ENCODE measurements around the gene SPP2.

SPP2 gene

DNA sequence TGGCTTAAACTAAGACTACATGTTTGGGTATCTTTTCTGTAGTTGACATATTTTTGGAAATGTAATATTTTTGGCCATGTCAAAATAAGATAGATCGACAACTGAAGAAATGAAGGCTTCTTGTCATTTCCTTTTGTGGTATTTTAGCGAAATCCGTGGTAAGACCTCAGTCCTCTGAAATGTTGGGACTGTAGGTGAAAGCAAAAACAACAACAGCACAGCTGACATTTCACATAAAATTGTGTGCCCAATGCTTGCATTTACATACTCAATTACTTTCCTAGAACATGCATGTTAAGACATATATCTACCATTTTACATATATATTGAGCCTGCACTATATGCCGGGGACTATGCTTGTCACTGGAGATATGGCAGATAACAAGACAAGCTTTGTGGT is 50.2 kb downstream of the SPP2 start:
- Histone ChIP-seq H3K27me3 (ENCODE audit: control insufficient read depth, insufficient read depth, low read length) (no peaks in the 10 kb centered on the region), H3K36me3 (ENCODE audit: control insufficient read depth, insufficient read depth, low read length) (no peaks in the 10 kb centered on the region), H3K9me3 (ENCODE audit: control insufficient read depth, insufficient read depth, low read length) (no peaks in the 10 kb centered on the region), H3K4me3 (ENCODE audit: low read depth, low read length) (no peak overlapping the region), H3K4me1 (ENCODE audit: control insufficient read depth, insufficient read depth, low read length) (no peaks in the 10 kb centered on the region), H3K9ac (ENCODE audit: low read depth, low read length) (no peak overlapping the region)

DNA sequence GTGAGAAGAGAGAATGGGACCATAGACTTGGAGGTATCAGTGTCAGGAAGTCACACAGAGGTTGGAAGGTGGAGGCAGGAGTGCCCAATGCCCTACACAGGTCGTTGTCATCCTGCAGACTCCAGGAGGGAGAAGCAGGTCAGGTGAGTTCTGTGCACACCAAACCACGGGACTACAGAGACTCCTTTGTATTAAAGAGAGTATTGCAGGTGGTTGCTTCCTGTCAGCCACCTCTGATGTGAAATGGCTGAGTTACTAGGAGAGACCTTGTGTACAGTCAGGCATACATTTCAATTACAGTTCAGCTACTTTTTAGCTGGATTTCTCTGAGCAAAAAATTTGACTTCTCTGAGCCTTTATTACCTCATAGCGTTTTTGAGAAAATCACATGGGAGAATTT is 51.6 kb downstream of the SPP2 start:
- Histone ChIP-seq H3K4me1 (ENCODE audit: control insufficient read depth, insufficient read depth, low read length) (no peaks in the 10 kb centered on the region), H3K9me3 (ENCODE audit: control insufficient read depth, insufficient read depth, low read length) (no peaks in the 10 kb centered on the region), H3K36me3 (ENCODE audit: control insufficient read depth, insufficient read depth, low read length) (no peaks in the 10 kb centered on the region), H3K9ac (ENCODE audit: low read depth, low read length) (no peak overlapping the region), H3K4me3 (ENCODE audit: low read depth, low read length) (no peak overlapping the region), H3K27me3 (ENCODE audit: control insufficient read depth, insufficient read depth, low read length) (no peaks in the 10 kb centered on the region)

DNA sequence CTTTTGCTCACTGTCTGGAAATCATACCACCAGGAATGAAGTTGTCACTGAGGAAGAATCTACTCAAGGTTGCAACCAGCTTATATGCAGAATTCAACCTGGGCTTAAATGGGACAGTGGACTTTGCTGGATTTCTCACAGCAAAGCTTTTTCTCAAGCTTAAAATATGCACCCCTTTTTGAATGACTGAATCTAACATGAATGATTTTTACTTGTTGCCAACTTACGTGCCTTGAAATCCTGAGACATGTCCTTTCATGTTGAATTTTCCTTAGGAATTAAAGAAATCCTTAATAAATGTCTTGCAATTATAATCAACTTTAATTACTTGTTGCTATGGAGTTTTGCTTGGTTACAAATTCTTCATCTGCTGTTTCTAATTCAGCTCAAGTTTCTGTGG is 57.4 kb downstream of the SPP2 start:
- Histone ChIP-seq H3K9ac (ENCODE audit: low read depth, low read length) (no peak overlapping the region), H3K4me1 (ENCODE audit: control insufficient read depth, insufficient read depth, low read length) (no peaks in the 10 kb centered on the region), H3K9me3 (ENCODE audit: control insufficient read depth, insufficient read depth, low read length) (no peaks in the 10 kb centered on the region), H3K4me3 (ENCODE audit: low read depth, low read length) (no peak overlapping the region), H3K27me3 (ENCODE audit: control insufficient read depth, insufficient read depth, low read length) (no peaks in the 10 kb centered on the region), H3K36me3 (ENCODE audit: control insufficient read depth, insufficient read depth, low read length) (no peaks in the 10 kb centered on the region)

DNA sequence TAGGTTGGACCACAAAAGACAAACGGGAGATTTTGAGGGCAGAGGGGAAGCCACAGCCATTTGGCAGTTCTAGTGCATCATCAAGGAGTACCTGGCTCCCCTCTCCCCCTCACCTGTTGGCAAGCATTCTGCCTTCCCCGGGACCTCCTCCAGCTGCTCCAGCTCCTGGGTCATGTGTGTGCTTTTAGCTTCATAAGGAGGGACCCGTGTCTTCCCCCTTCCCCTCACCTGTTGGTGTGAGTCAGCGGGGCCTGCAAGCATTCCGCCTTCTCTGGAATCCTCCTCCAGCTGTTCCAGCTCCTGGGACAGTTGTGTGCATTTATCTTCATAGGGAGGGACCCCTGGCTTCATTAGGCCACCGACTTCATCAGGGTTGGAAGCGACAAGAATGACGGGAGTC is 58.8 kb downstream of the SPP2 start:
- H3K36me3 ChIP-seq (ENCODE audit: control insufficient read depth, insufficient read depth, low read length), result no peaks in the 10 kb centered on the region
- no peaks in the 10 kb centered on the region for H3K27me3 ChIP-seq (ENCODE audit: control insufficient read depth, insufficient read depth, low read length)
- H3K4me1 ChIP-seq (ENCODE audit: control insufficient read depth, insufficient read depth, low read length), result no peaks in the 10 kb centered on the region
- no peaks in the 10 kb centered on the region for H3K9me3 ChIP-seq (ENCODE audit: control insufficient read depth, insufficient read depth, low read length)
- no peak overlapping the region for H3K9ac ChIP-seq (ENCODE audit: low read depth, low read length)
- no peak overlapping the region for H3K4me3 ChIP-seq (ENCODE audit: low read depth, low read length)

DNA sequence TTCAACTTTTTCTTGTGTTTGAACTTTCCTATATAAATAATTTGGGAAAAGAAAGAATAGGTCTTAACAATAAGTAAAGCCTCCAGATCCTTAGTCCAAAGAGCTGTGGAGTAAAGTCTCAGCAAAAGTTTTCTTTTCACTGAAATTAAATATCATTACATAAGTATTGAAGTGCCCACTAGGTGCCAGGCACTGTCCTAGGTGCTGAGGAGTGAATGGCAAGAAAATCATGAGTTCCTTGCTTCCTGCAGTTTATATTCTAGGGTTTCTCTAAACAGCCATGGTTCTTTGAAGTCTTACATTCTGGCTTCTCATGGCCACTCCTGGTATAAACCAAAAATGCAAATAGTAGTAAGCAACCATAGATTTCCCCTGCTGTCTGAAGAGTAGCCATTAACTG is 59.7 kb downstream of the SPP2 start:
- H3K4me3 ChIP-seq (ENCODE audit: low read depth, low read length), result no peak overlapping the region
- no peaks in the 10 kb centered on the region for H3K27me3 ChIP-seq (ENCODE audit: control insufficient read depth, insufficient read depth, low read length)
- no peak overlapping the region for H3K9ac ChIP-seq (ENCODE audit: low read depth, low read length)
- no peaks in the 10 kb centered on the region for H3K36me3 ChIP-seq (ENCODE audit: control insufficient read depth, insufficient read depth, low read length)
- no peaks in the 10 kb centered on the region for H3K9me3 ChIP-seq (ENCODE audit: control insufficient read depth, insufficient read depth, low read length)
- no peaks in the 10 kb centered on the region for H3K4me1 ChIP-seq (ENCODE audit: control insufficient read depth, insufficient read depth, low read length)

DNA sequence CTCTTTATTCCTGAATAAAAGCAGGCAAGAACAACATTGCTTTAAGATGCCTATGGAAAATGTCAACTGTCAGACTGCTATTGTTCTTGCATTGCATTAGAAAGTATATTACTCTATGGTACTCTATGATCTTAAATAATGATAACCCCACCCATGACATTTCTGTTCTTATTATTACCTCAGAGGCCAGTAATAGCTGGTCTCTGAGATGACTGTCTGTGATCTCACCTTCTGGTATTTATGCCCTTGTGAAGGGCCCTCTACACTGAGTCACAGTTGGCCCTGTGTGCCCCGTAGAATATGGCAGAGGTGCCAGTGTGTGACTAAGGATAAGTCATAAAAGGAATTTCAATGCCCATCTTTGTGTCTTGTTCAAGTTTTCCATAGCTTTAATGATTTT is 61.0 kb downstream of the SPP2 start:
- no peak overlapping the region for H3K9ac ChIP-seq (ENCODE audit: low read depth, low read length)
- H3K36me3 ChIP-seq (ENCODE audit: control insufficient read depth, insufficient read depth, low read length), result no peaks in the 10 kb centered on the region
- H3K27me3 ChIP-seq (ENCODE audit: control insufficient read depth, insufficient read depth, low read length), result no peaks in the 10 kb centered on the region
- no peaks in the 10 kb centered on the region for H3K9me3 ChIP-seq (ENCODE audit: control insufficient read depth, insufficient read depth, low read length)
- H3K4me1 ChIP-seq (ENCODE audit: control insufficient read depth, insufficient read depth, low read length), result no peaks in the 10 kb centered on the region
- H3K4me3 ChIP-seq (ENCODE audit: low read depth, low read length), result no peak overlapping the region

DNA sequence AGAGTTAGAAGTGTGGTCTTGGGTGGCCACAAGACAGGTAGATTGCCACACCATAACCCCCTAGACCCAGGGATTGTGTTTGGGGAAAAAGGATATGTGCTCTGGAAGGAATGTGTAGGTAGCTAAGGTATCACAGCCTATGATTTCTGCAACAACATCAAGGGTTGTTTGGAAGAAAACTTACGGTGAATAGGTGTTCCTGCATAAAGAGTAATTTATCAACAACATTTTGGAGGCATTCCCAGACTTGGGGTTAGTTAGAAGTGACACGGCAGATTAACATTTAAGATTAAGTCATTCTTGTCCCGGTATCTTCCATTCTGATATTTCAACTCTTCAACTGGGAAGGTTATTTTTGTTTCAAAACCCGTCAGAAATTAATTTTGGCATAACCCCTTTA is 65.5 kb downstream of the SPP2 start:
- Histone ChIP-seq H3K4me3 (ENCODE audit: low read depth, low read length) (no peak overlapping the region), H3K27me3 (ENCODE audit: control insufficient read depth, insufficient read depth, low read length) (no peaks in the 10 kb centered on the region), H3K9me3 (ENCODE audit: control insufficient read depth, insufficient read depth, low read length) (no peaks in the 10 kb centered on the region), H3K9ac (ENCODE audit: low read depth, low read length) (no peak overlapping the region), H3K36me3 (ENCODE audit: control insufficient read depth, insufficient read depth, low read length) (no peaks in the 10 kb centered on the region), H3K4me1 (ENCODE audit: control insufficient read depth, insufficient read depth, low read length) (no peaks in the 10 kb centered on the region)

DNA sequence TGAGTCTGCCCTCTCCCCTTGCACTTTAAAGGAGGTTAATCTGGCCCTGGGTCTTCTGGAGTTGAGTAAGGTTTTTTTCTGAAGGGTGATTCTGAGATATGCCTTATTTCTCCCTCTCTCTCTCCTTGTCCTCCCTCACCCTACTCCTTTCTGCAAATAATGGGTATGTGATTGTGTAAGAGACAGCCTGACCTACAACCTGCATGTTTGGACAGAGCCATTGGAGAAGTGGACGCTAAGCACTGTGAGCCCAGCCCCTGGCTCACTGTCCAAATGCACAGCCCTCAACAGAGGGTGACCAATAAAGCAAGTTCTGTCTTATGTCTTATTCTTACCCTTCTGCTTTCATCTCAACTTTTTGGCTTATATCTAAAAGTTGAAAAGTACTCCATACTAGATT is 71.5 kb downstream of the SPP2 start:
- Histone ChIP-seq H3K9ac (ENCODE audit: low read depth, low read length) (no peak overlapping the region), H3K4me3 (ENCODE audit: low read depth, low read length) (no peak overlapping the region), H3K4me1 (ENCODE audit: control insufficient read depth, insufficient read depth, low read length) (peaks cover 4% of the 10 kb centered on the region), H3K27me3 (ENCODE audit: control insufficient read depth, insufficient read depth, low read length) (no peaks in the 10 kb centered on the region), H3K36me3 (ENCODE audit: control insufficient read depth, insufficient read depth, low read length) (no peaks in the 10 kb centered on the region), H3K9me3 (ENCODE audit: control insufficient read depth, insufficient read depth, low read length) (no peaks in the 10 kb centered on the region)

DNA sequence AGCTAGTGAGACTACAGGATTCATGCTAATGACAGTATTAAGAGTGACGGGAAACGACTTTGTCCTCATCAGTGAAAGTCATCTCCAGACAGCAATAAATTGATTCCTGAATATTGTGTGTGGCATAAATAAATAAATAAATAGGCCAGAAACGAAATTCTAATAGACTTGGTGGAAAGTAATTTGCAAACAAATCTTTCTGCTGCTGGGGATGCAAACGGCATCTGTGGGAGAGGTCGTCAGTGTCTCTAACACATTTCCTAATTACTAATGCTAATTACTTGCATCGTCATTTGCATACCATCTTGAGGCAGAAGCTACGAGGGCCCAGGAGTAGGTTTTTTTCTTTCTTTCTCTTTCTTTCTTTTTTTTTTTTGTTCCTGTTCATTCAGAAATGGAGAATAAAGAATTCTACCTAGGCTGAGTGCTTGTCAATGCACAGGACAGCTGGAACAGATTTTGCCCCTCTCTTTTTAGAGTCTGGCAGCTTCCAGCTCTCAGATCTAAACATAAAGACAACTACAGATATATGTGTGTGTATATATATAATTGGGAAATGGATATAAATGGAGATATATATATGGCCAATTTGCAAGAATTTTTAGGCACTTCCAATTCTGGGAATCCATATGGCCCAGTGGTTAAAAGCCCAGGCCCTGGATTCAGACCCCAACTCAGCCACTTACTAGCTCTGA is 75.1 kb downstream of the SPP2 start:
- Histone ChIP-seq H3K4me3 (ENCODE audit: low read depth, low read length) (no peak overlapping the region), H3K9me3 (ENCODE audit: control insufficient read depth, insufficient read depth, low read length) (no peaks in the 10 kb centered on the region), H3K9ac (ENCODE audit: low read depth, low read length) (no peak overlapping the region), H3K4me1 (ENCODE audit: control insufficient read depth, insufficient read depth, low read length) (peaks cover 4% of the 10 kb centered on the region), H3K27me3 (ENCODE audit: control insufficient read depth, insufficient read depth, low read length) (no peaks in the 10 kb centered on the region), H3K36me3 (ENCODE audit: control insufficient read depth, insufficient read depth, low read length) (no peaks in the 10 kb centered on the region)

DNA sequence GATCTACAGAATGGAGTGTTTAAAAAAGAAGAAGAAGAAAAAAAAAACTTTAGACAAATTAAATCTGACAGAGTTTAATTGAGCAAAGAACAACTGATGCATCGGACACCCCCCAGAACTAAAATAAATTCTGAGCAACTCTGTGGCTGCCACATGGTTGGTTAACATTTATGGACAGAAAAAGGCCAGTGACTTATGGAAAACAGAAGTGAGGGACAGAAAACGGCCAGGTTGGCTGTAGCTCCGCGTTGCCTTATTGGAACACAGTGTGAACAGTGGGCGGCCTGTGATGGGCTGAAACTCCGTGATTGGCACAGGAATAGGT is 75.6 kb downstream of the SPP2 start:
- no peak overlapping the region for H3K4me3 ChIP-seq (ENCODE audit: low read depth, low read length)
- peaks cover 4% of the 10 kb centered on the region for H3K4me1 ChIP-seq (ENCODE audit: control insufficient read depth, insufficient read depth, low read length)
- H3K27me3 ChIP-seq (ENCODE audit: control insufficient read depth, insufficient read depth, low read length), result no peaks in the 10 kb centered on the region
- no peaks in the 10 kb centered on the region for H3K36me3 ChIP-seq (ENCODE audit: control insufficient read depth, insufficient read depth, low read length)
- no peaks in the 10 kb centered on the region for H3K9me3 ChIP-seq (ENCODE audit: control insufficient read depth, insufficient read depth, low read length)
- no peak overlapping the region for H3K9ac ChIP-seq (ENCODE audit: low read depth, low read length)
